Stimulated activated naive CD4-positive, alpha-beta T cell treated with Interleukin-2 at 50 U/mL for 16 hours (primary cell): ENCODE measurements around the gene BCAR3.
"Not testable (repeated sequence)": the region's sequence is repeated elsewhere in the genome, so short reads cannot be mapped to it uniquely, and the experiment has no call there.

Experiments used
- DNase-seq: peaks from one replicate; lab custom pipeline; 2025; lab: John Stamatoyannopoulos, UW

The BCAR3 gene

GRCh38 chr1:93597709-93598108 lies 83.9 kb downstream of the BCAR3 start:
- DNase-seq: no peak

DNA sequence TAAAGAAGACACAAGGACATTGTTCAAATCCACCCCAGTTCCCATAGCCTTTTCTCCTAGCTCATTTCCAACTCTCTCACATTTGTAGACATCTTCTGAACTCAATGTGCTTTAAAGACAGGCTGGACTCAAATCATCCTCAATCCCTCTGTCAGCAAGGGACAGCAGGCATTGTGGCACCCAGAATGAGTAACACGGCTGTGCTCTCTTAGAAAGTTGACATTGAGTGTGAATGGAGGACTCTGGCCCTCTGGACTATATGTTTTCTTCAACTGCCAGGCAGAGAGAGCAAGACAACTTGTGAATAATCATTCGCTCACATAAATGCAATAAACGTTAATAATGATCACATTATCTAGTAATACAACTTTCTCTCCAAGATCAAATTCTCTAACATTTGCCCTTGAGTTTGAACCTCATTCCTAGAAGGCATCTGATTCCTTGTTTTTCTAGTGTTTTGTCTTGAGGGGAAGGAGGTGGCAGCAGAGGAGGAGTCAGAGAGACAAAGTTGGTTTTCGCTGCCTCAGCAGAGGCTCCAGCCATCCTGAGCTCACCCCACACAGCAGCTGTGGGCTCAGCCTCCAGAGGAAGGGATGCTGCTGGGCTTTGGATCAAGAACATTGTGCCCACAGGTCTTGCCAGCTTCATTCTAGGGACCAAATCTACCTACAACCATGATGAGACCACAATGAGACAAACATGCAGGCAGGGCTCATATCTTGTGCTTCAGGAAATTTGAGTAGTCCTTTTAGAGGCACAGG lies 85.1 kb downstream of the BCAR3 start:
- DNase-seq: no peak

DNA sequence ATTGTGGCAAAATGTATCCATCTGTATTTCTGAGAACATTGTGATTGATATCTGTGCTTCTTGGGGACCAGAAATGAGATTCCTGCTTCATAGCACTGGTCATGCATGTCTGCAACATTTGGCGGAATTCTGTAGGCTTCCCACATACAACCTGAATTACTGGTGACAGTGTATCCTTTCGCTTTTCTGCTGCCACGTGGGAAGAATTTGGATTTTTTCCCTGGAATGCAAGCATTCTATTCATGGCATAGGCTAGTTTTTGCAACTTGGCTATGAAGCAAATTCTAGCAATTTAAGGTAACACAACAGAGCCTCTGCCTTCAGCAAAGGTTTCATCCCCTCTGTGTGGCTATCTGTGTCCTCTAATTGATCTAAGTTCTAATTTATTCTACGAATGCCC lies 85.9 kb downstream of the BCAR3 start:
- DNase-seq: no peak

DNA sequence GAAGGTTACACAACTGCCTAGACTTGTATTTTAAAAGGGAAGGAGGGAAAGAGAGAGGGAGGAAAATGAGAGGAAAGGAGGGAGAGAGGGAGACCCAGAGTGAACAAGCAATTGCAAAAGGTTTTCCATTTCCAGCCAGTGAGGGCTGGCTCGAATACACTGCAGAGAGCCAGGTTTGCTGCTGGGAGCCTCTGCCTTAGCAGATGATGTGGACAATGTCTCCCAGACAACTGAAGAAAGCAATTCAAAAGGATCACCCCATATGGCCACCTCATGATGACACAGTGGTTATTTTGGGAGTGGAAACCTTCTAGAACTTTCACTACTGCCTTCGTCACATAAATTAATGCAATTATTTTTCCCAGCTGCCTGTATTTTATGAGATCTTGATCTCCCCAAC lies 86.4 kb downstream of the BCAR3 start:
- DNase-seq: no peak

DNA sequence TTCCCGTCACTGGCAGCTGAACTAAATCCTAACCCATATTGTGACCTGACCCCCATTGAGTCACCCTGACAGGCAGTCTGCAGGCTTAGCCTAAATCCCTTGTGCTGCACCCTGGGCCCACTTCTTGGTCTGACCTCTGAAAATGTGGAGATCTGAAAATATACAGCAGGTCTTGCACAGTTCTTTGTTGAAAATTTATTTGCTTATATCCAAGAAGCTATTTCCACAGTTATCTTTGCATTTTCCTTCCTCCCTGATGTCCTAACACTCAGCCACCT lies 87.1 kb downstream of the BCAR3 start:
- no peak for DNase-seq

- no peak for DNase-seq
Measured at GRCh38 chr1:93593854-93594602, 87.6 kb downstream of the BCAR3 start.

DNA sequence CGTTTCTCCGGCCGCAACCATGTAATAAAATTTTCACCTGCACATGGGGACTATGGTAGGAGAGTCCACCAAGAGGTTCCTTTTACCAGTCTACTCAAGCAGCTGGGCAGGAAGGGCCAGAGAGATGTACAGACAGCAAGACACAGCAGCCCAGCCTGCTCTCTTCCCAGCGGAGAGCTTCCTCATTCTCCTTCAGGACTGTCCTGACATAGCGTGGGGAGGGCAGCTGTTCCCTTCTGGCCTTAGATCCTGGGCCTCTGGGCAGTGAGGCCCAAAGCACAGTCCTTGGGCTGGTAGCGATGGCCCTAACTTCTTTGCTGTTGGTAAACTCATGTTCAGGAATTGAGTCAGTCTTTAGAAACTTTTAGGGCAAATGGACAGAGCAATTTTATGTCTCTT lies 89.1 kb downstream of the BCAR3 start:
- DNase-seq: no peak

DNA sequence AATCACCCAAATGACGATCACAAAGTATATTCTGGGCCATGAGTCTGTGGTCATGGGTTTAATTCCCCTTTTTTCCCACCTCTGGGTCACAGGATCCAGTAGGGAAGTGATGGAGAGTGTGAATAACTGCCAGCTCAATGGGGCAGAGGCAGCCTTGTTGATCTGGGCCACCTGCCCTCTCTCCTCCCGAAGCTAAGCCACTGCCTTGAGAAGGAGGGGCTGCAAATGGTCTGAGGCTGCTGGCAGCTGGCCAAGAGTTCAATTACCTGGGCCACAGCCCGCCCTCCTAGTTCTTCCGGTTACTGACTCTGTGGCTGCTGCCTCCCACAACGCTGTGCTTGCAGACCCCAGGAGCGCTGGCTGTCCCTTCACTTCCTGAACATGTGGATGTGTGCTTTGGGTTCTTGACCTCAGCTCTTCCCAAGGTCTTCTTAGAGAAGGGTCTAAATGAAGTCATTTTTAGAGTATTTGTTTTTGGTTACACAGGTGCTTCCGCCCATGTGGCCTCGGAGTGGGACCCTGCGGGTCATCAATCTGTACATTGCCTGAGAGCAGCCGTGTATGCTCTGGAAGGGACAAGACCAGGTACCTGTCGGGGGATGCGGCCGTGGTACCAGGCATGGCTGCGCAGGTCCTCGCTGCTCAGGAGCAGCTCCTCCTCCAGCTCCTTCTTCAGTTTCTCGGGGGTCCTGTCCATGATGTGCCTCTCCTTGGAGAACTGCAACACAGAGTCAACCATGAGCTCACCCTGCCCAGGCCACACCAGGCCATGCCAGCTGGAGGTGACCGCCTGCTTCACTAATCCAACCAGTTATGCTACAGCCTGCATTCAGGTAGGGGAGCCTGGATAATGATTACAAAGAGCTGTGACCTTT lies 89.7 kb downstream of the BCAR3 start:
- DNase-seq: no peak

DNA sequence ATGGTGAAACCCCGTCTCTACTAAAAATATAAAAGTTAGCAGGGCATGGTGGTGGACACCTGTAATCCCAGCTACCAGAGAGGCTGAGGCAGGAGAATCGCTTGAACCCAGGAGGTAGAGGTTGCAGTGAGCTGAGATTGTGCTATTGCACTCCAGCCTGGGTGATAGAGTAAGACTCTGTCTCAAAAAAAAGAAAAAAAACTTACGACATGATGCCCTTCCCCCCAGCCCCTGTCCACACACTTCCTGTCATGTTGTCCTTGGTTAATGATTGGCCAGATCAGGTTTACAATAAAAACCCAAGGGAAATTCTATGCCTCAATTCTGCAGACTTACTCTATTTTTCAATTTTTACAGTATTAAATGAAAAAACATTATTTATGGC lies 90.4 kb downstream of the BCAR3 start:
- DNase-seq: not testable (repeated sequence)

GRCh38 chr1:93588955-93589354 lies 92.7 kb downstream of the BCAR3 start:
- DNase-seq: no peak

GRCh38 chr1:93588206-93588605 lies 93.4 kb downstream of the BCAR3 start:
- no peak for DNase-seq

- DNase-seq: no peak
Measured at GRCh38 chr1:93587354-93587753, 94.3 kb downstream of the BCAR3 start.

- DNase-seq: no peak
Measured at GRCh38 chr1:93585059-93585966, 96.3 kb downstream of the BCAR3 start.

- no peak for DNase-seq
Measured at GRCh38 chr1:93584261-93585003, 97.2 kb downstream of the BCAR3 start.

DNA sequence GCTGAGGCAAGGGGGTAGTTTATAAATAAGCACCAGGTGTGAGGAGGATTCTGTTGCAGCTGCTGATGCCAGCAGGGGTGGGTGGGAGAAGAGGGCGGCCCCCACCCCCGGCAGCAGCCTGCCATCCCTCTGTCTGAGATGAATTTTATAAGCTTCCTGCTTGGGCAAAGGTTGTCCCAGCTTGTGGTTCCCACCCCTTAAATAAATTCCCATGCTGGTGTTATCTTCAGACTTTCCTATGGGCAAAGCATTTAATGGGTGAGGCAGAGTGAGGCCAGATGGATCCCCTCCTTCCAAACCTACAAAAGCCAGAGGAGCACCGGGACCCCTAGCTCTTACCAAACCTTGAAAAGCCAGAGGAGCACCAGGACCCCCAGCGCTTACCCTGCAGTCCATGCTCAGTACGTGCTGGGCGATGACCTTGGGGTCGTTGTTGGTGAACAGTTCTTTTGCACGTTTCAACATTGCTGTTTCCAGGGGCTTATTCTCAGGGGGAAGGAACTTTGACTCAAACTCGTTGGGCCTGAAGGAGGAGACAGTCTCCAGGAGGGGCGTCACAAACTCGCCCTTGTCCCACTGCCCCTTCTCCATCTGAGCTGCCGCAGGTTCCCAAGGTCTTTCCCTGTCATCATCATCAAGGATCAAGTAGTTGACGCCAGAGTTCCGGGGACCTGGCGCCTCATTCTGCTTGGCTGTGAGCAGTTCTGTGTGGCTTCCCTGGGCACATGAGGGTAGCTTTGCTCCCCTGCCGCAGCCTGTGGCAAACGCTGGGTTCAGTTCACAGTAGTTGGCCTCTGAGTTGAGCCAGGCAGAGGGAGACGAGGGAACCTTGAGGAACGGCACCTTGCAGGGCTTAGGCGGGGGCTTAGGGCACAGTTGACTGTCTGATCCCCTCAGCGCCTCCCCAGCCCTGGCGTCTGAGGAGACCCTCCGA lies 99.5 kb downstream of the BCAR3 start:
- no peak for DNase-seq

DNA sequence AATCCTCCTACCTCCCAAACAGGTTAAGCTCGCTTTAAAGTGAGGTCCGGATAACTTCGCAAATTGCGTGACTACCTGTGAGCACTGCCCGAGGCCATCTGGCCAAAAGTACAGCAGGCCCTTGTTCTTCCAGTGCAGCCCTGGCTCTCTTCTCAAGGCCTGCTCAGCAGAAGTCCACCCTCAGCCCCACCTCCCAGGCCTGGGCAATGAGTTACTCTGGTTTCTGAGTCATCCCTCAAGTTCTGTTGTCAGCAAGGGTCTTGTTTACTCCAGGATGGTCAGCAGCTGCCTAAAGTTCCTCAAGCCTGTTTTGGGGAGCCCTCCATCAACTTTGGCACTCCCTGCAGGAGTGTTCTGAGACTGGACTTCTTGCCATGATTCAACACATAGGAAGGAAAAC lies 101.7 kb downstream of the BCAR3 start:
- no peak for DNase-seq

- no peak for DNase-seq
Measured at GRCh38 chr1:93578911-93579825, 102.5 kb downstream of the BCAR3 start.

GRCh38 chr1:93578433-93578830 lies 103.2 kb downstream of the BCAR3 start:
- DNase-seq: no peak
